ENCODE measurements around the gene DDX10.

GRCh38 chr11:108922241-108922640, 257.4 kb downstream of the DDX10 start:
- TF ChIP-seq POLR2A (IDR thresholded peaks at IDR 0.05; ENCODE audit: low read depth) (no peak), POLR2AphosphoS5 (IDR thresholded peaks at IDR 0.05) (no peak)
